NCI-H2107 (cell line): Measurements from ENCODE around the gene ASGR1.

Source experiments
- DNase-seq: peaks from one replicate; lab custom pipeline; 2025; lab: John Stamatoyannopoulos, UW

The ASGR1 gene

DNA sequence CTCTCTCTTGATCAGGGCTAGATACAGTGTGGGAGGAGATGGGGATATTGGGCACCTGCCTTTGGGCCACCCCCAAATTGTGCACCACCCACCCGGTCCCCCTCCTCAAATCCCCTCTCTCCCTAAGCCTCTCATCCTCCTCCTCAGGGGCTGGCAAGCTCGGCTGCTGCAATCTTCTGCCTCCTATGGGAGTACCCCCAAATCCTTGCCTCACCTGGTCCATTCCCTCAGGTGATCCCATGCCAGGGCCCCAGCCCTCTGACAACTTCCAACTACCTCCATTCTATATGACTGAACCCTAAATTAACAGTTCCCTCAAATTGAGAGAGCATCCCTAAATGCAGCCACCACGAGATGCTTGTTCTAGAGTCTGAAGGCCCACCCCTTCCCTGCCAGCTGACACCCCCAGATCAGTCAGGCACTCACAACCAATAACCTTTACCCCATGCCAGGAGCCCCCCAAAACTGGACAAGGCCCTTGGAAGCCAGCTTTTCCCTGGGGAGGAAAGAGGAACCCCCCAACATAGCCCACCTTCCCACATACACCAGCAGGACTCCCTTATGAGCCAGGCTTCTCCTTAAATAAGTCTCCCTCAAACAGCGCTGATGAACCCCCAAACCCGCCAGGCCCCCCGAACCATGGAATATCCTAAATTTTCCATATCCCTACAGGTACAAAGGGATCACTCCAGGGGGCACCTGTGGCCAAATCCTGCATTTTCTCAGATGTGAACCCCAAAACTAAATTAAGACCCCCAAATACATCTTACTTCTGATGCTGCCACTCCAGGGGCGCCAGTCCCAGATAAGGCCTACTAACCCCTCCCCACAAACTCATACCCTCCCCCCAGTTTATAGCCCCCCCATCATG, 37.3 kb upstream of the ASGR1 start:
- DNase-seq = no peak

DNA sequence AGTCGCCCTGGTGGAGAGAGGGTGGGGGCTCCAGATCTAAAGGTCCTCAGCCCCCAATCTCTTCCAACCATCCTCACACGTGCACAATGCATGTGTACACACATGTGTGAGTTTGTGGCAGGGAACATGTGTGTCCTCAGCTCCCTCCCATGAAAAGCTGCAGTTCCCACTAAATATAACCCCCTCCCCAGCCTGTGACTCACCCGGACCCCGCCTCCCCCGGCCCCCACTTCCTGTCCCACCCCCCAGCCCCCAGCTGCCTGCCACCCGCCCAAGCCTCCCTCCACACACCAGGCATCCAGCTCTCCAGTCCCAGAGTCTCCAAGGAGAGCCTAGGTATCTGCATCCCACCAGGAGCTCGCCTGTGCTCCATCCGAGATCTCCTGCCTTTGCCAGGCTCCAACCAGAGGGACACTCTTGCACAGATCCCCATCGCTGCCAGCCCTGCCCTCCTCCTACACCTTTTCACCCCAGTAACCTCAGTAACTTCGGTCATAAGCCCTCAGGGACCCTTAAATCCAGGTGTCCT, 36.5 kb upstream of the ASGR1 start:
- no peak for DNase-seq

DNA sequence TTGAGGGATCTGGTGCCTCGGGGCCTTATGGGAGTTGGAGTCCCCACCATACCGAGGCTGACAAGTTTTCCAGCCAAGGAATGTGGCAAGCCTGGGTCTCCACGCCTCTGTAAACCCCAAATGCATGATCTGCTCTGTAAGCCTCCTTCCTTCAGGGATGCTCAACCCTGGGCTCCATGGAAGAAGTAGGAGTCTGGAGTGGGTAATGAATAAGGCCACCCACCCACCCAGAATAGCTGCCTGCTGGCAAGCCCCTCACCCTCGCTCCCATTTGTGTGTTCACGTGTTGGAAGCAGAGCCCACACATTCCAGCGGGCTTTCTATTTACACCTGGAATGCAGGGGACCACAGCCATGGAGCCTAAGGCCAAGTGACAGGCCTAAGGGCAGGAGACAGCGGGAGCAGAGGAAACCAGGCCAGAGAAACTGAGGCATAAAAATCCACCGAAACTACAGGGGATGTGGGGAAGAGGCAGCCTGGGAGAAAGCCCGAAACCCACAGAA, 36.0 kb upstream of the ASGR1 start:
- no peak for DNase-seq

DNA sequence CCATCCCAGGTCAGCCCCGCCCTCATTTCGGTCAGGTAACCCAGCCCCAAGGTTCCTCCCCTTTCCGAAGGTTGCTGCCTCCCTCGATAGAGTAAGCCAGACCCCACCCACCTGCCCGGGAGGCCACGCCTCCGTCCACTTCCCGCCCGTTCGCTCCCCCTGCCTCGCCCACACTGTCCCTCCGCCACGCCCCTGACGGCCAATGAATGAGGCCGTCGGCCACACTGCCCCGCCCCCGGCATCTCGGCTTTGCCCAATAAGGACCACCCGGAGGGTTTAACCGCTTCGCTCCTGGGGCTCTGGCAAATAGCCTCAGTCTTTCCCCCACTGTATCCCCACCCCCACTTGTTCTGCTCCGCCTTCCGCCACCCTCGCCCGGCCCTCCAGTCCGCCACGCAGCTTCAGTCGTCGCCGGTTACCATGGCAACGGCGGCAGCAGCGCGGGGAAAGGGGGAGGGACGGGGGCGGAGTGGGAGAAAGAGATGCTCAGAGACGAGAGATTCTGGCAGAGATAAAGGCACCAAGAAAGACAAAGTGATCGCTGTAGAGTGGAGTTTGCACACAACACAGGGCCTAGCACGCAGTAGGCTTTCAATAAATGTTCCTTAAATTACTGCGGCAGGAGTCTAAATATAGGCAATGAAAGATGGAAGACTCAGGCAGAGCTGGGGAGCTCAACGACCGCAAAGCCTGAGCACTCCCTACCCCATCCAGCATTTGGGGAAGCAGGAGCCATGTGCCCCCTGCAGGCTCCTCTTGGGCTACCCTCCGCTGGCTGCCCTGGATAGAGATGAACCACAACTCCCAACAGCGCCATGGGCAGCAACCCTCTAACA, 35.3 kb upstream of the ASGR1 start:
- DNase-seq = peak; percentile 81

DNA sequence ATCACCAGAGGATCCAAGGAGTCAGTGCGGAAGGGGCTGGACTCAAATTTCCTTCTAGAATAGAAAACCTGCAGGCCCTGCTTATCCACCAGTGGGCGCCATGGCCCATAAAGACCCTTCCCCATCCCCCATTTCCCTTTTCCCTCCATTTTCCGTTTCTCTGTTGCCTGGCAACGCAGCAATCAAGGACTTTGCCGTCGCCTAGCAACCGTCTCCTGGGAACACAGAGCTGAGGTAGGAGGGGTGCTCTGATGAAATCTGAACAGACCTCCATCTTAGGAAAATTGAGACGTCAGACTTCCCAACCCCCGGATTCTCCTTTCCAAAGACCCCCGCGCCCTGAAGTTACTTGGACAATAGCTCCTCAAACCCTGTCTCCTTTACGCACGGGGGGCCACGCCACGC, 34.7 kb upstream of the ASGR1 start:
- peak; percentile 25 for DNase-seq

DNA sequence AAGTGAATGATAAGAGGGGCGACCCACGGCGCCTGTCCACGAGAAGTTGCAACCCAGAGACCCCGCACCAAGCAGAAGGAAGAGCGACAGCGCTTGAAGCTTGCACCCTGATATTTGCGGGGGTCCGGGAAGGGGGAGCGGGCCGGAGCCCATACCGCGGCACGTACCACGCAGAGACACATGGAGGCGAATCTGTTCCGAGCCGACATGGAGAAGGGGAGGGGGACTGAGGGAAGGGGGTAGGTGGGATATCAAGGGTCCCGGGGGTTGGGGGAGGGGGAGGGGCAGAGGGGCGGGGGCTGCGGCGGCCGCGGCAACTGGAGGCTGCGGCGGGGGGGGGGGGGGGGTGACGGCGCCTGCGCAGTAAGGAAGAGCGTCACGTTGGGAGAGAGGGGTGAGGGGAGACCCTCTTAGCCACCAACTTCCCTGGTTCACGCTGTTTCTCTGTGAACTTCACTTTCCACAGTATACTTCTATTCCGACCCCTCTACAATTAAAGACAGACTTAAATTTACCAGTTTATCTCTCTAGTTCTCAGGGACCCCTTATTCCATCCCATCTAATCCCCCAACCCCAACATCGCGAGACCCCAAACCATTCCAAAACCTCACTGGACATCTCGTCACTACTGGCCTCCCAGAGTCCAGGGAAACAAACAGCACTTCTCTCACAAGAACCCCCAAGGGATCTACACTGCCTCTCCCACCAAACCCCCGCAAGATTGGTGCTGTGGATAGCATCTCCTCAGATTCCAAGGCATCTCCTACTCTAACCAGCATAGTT, 32.5 kb upstream of the ASGR1 start:
- DNase-seq = no peak

DNA sequence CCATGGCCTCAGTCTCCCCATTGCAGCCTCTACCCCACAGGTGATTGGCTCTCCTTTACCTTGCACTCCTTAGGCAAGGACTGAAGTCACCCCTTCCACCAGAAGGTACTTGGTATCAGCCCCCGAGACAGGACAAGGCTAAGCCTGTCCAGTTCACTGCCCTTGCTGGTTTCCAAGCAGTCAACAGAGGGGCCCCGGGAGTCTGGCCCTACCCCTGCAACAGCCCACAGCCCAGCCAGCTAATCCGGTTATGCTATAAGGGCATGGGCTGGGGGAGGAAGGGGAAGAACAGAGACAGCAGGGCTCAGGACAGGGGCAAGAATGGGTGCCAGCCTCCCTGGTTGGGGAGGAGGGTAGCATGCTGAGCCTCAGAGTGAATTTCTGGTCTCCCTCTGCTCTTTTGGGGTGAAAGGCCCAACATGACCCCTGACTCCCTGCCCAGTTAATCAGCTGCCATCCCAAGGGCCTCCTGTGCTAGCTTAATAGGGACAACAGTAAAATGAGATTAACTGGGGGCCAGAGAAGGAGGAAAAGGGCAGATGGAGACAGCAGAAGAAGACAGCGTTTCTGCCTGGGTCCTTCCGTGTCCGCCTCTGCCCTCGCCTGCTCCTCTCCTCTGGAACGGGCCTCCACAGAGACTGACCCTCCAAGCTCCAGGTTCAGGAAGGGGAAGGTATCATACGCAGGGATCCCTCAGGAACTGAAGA, 29.7 kb upstream of the ASGR1 start:
- no peak for DNase-seq

DNA sequence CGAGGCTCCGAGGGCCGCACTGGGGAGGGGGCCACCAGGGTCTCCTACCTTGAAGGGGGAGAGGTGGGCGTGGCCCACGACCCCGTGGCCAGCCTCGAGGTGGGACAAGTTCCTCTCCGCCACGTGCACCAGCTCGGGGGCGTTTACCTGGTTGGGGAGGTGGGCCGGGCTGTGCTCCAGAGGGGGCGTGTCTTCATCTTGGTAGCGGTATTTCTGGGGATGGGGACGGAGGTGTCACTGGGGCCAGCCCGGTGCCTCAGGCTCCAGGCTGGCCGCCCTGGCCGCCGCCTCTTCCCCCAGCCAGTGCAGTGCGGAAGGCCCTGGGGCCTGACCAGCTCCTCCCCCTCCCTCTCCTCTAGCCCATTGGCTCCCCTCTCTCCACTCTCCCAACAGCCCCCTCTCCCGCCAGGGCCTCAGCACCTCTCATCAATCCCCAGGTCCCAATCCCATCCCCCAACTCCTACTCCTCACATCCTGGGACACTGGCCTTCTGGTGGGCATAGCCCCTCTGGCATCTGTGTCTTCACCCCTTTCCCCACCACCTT, 28.9 kb upstream of the ASGR1 start:
- no peak for DNase-seq

DNA sequence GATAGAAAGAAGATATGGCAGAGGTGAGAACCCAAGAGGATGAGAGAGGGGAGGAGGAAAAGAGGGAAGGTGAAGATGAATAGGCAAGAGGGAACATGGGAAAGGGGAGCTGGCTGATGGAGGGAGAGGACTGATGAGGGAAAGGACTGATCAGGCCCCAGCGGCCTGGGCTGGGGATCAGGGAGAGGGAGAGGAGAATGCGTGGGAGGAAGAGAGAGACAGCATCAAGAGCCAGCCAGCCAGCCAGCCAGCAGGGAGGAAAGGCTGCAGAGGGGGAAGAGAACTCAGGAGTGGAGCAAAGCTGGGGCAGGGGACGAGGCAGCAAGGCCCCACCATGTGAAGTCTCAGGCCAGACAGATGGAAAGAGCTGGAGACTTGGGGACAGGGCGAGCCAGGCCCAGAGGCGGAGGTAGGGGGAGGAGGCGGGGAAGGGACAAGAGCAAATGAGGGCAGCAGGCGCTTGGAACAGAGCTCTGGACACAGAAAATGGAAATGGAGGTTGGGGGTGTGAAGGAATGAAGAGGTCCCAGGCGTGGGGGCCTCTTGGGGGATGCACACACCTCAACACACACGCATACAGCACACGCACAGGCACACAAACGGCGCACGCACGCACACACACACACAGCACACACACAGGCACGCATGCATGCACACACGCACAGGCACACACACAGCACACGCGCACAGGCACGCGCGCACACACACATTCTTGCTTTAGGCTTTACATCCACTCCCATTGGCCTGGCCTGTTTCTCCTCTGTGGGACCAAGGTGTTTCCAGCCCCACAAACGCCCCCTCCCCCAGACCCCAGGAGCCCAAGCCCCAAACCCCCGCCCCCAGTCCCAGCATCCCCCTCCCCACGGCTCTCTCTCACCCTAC, 28.2 kb upstream of the ASGR1 start:
- no peak for DNase-seq

DNA sequence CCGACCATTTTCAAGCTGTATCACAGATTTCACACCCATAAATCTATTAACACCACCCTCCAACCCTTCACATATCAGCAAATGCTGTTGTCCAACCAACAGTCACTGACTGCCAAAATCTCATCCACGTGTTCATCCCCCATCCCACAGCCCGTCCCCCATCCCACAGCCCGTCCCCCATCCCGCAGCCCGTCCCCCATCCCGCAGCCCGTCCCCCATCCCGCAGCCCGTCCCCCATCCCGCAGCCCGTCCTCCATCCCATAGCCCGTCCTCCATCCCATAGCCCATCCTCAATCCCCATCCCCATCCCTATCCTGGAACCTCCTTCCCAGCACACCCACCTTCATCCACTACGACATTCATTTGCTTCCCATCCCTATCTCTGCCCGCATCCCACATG, 26.4 kb upstream of the ASGR1 start:
- no peak for DNase-seq

DNA sequence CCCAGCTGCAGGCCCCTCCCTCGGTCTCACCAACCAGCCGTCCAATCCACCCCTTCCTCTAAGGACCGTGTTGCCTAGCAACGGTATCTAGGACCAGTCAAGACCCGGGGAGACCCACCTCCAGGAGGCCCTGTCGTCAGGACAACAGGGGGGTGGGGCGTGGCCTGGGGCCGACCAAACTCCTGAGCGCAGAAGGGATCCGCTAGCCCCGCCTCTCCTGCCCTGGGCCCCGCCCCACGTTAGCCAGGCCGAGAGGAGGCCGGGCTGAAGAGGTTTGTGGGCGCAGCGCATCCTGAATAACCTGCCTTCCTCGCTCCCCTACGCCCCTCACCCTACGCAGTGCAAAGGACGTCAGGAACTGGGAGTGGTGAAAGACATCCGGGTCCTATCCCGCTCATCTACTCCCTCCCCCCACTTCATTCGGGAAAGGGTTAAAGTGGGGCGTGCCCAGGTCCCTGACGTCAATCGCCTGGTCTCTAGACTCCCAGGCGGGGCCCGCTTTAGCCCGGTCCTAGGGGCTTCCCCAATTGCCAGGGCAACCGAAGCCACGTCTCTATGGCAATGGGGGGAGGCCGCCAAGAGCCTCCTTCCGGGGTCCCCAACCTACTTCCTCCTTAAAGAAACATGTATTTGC, 25.8 kb upstream of the ASGR1 start:
- DNase-seq = peak; percentile 31

DNA sequence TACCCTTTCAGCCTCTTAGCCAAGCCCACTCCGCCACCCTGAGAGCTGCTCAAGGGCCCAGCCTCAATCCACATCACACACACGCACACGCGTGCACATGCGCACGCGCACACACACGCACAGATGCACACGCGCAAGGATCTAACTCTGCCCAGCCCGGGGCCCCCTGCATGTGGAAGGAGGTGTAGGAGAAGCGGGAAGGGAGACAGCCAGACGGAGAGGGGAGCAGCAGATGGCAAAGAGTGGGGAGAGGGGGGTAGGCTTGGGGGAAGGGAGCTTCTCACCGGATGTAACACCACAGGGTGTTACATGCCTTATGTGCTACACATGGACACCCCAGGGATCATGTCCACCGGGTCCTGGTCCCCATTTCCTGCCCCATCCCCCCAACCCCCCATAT, 25.2 kb upstream of the ASGR1 start:
- no peak for DNase-seq

DNA sequence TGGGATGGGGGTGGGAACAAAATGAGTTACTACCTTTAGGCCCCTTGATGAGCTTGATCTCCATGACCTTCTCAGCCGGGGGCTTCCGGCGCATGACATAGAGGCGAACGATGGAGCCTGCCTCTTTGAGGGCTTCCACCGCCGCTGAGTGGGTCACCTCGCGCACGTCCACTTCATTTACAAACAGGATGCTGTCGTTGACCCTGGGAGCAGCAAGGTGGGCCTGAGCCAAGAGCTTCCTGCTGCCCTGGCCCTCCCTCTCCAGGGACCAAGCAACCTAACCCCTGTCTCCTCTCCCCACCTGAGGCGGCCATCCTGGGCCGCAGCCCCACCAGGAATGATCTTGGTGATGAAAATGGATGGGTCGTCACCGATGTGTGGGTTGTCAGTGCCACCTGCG, 24.2 kb upstream of the ASGR1 start:
- no peak for DNase-seq

DNA sequence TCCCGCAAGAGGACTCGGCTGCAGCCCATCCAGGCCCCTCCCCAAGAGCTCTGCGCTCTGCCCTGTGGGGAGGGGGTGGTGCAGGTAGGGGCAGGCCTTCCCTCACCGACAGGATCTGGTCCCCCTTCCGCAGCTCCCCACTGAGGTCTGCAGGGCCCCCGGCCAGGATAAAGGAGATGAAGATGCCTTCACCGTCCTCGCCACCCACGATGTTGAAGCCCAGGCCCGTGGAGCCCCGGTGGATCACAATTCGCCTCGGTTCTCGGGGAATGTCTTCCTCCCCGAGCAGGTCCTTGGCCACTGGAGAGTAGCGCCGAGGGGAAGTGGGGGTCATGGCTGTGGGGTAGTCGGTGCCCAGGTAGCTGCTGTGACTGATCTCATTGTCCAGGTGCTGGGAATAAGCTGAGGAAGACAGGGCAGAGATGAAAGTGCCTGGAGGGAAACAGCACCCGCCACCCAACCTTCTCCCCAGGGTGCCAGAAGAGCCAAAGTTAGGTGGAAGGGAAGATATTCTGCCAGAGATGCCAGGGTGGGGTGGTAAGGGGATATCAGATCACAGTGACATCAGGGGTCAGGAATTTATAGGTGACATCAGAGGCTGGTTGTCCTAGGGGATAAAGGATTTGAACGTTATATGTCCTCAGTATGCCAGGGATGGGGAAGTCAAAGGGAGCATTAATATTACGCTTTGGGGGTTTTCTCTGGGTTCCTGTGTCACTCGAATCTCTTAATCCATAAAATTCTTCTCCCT, 17.7 kb upstream of the ASGR1 start:
- no peak for DNase-seq

DNA sequence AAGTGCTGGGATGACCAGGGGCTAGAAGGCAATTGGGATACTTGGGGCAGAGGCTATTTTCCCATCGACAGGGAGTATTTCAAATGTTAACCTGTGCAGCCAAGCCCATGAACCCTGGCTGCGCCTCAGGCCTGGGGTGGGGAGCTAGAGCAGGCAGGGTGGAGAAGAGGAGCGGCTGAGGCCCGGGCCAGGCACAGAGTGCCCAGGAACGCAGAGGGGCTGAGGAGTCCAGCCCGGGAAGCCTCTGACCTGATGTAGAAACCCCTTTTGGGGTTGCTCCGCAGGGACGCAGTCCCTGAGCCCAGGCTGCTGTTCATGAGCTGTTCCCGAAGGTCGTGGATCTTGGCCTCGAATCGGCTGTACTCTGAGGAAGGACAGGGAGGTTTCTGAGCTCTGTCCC, 16.8 kb upstream of the ASGR1 start:
- DNase-seq = no peak

DNA sequence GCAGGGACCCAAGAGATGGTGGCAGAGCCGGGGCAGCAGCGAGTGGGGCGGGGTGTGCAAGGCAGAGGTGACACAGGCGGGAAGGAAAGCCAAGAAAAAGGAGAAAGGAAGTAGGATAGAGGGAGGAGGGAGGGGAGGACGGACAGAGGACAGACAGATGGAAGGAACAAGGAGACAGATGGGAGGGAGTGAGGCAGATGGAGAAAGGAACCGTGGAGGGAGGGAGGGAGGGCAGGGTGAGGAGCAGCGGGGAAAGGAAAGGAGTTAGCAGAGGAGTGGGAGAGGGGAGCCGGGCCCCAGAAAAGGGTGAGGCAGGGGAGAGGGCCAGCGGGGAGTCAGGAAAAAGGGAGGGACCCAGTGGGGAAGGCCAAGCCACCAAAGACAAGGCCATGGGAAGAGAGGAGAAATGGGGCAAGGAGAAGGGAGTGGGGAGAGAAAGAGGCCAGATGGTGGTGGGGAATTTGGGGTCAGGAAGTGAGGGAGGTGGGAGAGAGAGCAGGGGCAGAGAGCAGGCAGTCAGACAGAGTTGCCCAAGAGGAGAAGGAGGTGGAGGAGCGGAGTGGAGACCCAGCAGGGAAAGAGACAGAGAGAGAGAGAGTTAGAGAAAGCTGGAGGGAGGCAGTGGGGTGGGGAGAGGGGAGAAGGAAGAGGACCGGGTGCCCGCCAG, 13.2 kb upstream of the ASGR1 start:
- DNase-seq = no peak

DNA sequence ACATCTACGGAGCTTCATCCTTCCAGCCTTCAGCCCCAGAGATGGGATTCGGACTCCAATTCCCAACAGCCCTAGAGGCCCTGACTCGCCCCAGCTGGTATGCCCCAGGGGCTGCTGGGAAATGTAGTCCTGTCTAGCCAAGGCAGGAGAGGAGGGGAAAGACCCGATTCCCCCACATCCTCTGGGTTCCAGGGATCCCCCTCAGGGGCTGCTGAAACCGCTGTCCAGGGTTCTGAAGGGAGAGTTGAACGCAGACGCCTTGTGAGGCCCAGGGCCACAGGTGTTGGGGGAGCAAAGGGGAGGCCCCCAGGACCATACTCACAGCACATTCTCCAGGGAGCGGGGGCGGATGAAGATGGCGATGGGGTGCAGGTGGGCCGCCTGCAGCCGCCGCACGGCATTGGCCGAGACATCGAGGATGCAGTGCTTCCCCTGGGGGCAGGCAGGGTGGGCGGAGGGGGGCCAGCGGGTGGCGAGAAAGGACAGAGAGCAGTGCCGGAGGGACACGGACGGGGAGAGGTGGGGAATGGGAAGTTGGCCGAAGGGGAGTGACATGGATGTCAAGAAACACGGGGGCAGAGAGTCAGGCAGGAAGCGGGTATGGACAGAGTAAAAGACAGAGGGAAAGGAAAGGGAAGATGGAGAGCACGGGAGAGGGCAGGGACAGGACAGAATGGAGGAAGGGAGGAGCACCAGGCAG, 12.6 kb upstream of the ASGR1 start:
- DNase-seq = no peak

DNA sequence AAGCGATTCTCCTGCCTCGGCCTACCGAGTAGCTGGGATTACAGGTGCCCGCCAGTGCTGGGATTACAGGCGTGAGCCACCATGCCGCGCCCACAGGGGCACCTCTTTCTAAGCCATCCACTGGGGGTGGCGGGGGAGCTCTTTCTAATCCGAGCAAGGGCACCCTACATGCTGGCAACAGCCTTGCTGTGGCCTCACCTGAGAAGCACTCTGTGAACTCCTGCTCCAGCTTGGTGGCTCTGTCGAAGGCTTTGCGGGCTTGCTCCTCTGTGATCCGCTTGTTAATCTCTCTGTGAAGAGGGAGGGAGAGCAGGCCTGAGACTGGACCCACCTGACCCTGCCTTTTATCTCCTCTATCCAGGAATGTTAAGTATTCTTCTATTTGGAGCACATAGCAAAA, 11.9 kb upstream of the ASGR1 start:
- DNase-seq = no peak
